ENCODE measurements around the gene CDK16. TPM values are rescaled to one million over a fixed set of nuclear protein-coding genes. Genes with fewer than 3 reads are reported as not detected.

Gene CDK16
- total and polyA plus RNA-seq, 2 donors (not counting 3 experiments of a cell fraction or from before 2014, with no cell fraction given), result 99.9 to 149 TPM

- ChIA-PET POLR2A (interaction anchor here (0.6 kb wide), 1 partner anchor 471 kb away, joined by 3 read pairs; no protein-coding TSS in a partner anchor), CTCF (no interaction called here)
- Histone ChIP-seq H4K20me1 (replicated peaks; ENCODE audit: control insufficient read depth, extremely low read depth, insufficient read depth, low read length) (no peaks in the 10 kb centered on the region), H3K36me3 (ENCODE audit: control insufficient read depth in 2 of 2, extremely low read depth in 1 of 2, insufficient read depth in 2 of 2, low read length in 2 of 2) (peaks cover 0 to 32% of the 10 kb centered on the region in 2 experiments), H3K4me1 (ENCODE audit: control insufficient read depth, extremely low read depth, insufficient read depth, low read length) (no peaks in the 10 kb centered on the region), H3K9ac (replicated peaks; ENCODE audit: extremely low read depth, insufficient read depth, low read length) (no peak overlapping the region), H3K4me2 (ENCODE audit: insufficient read depth, low read length) (no peak overlapping the region), H3K9me3 (replicated peaks; ENCODE audit: control insufficient read depth, insufficient read depth, low read length) (no peaks in the 10 kb centered on the region), H3K4me3 (replicated peaks in 1 of 3; ENCODE audit: insufficient read depth in 1 of 3, low read depth in 1 of 3, low read length in 3 of 3) (no peak overlapping the region), H3K79me2 (ENCODE audit: control insufficient read depth, insufficient read depth, low read length) (no peaks in the 10 kb centered on the region), H3K27me3 (ENCODE audit: control insufficient read depth in 2 of 2, insufficient read depth in 2 of 2, low read length in 2 of 2) (no peaks in the 10 kb centered on the region), H2AFZ (ENCODE audit: low read depth, low read length) (no peak overlapping the region), H3K9me1 (replicated peaks; ENCODE audit: control insufficient read depth, extremely low read depth, insufficient read depth, low read length) (no peaks in the 10 kb centered on the region), H3K27ac (ENCODE audit: insufficient read depth, low read depth, low read length) (no peak overlapping the region)
- dilution Hi-C loops (cut with MboI; ENCODE audit: extremely low pct_ligation_motif_present, low sequenced_read_pairs), result no loop called here
- TF ChIP-seq POLR2A (IDR thresholded peaks at IDR 0.05; ENCODE audit: low read depth, low read length) (no peak), POLR2AphosphoS5 (IDR thresholded peaks at IDR 0.05; ENCODE audit: insufficient read depth, low read depth, low read length) (no peak), JUN (IDR thresholded peaks at IDR 0.05; ENCODE audit: borderline replicate concordance, insufficient read depth, insufficient read length, low read depth) (no peak), MAX (IDR thresholded peaks at IDR 0.05; ENCODE audit: insufficient read depth, insufficient read length) (no peak), EZH2 (IDR thresholded peaks at IDR 0.05; ENCODE audit: borderline replicate concordance, low read depth, low read length, severe bottlenecking) (no peak), MYC (IDR thresholded peaks at IDR 0.05; ENCODE audit: low read depth, low read length) (no peak), GATA2 (IDR thresholded peaks at IDR 0.05; ENCODE audit: insufficient read depth, insufficient read length, low read depth, low read length) (no peak), CTCF (IDR thresholded peaks at IDR 0.05; ENCODE audit: extremely low read depth in 1 of 2, insufficient read depth in 1 of 2, low read depth in 1 of 2, low read length in 2 of 2) (no peak), FOS (IDR thresholded peaks at IDR 0.05; ENCODE audit: borderline replicate concordance, insufficient read depth, low read length) (no peak)
- DNase-seq (ENCODE audit: low read depth, low spot score) (no peak), FAIRE-seq (no peak)
- intact Hi-C loops (cut with micrococcal nuclease), result no loop called here
- BruUV-seq (replicated peaks), result no TSS peak
These were observed 34.0 kb upstream of the CDK16 start for GRCh38 chrX:47184486-47184885.

Data from endothelial cell of umbilical vein (primary cell).